Ramos (cell line): ENCODE data around the gene TAF15.

Source experiments
- in situ Hi-C: fragments of 300-500 bp; cut with MboI; formaldehyde crosslinking; loops from one replicate; pipeline ENCODE4 v1.14.3; 2022; ENCODE audit warnings: low sequenced_read_pairs; ENCODE audit not compliant: unreplicated experiment

Gene TAF15

GRCh38 chr17:35866341-35866950 lies 57.2 kb downstream of the TAF15 start:
- in situ Hi-C loops: no loop called here

- in situ Hi-C loops: no loop called here
Measured at GRCh38 chr17:35867574-35867973, 58.3 kb downstream of the TAF15 start.

GRCh38 chr17:35868737-35869136 lies 59.5 kb downstream of the TAF15 start, which contains the start of gene HEATR9:
Gene HEATR9 (minus strand): TSS chr17:35868891. CDS start chr17:35868742, 149 bp downstream.
- in situ Hi-C loops: no loop called here

- in situ Hi-C loops: no loop called here
Measured at GRCh38 chr17:35870906-35871819, 61.9 kb downstream of the TAF15 start.

DNA sequence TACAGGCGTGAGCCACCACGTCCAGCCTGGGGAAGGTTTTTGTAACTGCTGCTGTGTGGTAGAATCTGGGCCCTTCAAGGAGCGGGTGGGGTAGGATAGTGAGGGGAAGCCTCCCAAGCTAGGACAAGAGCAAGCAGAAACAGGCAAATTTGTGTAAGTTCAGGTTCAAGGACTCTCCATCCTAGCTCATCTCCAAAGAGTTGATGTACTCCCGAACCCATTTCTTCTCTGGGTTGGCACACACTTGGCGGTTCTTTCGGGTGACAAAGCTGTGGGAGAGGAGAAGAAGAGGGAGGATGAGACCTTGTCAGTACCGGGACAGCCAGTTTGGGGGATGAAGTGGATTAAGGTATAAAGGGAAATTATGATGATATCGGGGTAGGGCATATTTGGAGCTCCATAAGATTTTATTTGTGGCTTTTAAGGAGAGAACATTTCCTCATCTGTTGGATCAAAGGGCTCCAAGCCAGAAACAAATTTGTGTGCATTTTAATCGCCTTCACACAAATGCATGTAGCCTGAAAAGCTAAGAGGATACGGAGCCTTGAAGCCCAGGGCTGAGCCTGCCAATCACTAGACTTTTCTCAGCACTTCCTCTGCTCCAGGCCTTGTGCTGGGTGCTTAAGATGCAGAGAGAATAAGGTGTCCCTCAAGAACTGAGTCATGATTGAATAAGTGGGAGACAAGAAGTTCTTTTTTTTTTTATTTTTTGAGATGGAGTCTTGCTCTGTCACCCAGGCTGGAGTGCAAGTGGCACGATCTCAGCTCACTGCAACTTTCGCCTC lies 63.1 kb downstream of the TAF15 start:
- in situ Hi-C loops: no loop called here

DNA sequence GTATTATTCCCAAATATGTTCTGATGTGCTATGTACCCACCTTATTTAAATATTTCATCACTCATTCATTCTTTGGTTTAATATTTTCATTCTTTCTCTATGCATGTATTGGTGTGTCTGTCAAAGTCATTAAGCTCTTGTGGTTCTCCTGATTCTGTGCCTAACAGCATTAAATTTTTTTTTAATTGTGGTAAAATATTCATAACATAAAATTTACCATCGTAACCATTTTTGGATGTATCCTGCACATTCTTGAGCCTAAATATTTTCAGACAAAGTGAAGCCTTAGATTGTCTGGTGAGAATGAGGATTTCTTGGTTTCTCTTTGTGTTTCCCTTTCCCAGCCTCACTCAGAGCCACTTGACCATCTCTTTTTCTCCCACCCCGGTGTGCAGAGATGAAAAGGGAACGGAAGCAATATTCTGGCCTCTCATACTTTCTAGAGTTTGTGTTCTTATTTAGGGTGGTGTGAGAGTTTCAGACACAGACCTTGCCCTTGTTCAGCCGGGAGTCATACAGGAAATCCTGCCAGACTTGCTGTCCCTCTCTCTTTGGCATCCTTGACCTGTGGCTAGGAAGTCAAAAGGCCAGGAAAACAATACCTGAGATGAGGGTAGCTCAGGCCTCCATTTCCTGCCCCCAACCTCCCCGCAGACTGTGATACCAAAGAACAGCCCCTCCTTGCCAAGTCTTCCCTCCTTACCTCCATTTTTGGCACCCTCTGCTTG lies 66.0 kb downstream of the TAF15 start:
- in situ Hi-C loops: no loop called here

- in situ Hi-C loops: no loop called here
Measured at GRCh38 chr17:35875800-35876139, 66.5 kb downstream of the TAF15 start.

GRCh38 chr17:35876534-35876933 lies 67.2 kb downstream of the TAF15 start:
- in situ Hi-C loops: no loop called here

GRCh38 chr17:35877345-35878029 lies 68.2 kb downstream of the TAF15 start:
- in situ Hi-C loops: no loop called here

DNA sequence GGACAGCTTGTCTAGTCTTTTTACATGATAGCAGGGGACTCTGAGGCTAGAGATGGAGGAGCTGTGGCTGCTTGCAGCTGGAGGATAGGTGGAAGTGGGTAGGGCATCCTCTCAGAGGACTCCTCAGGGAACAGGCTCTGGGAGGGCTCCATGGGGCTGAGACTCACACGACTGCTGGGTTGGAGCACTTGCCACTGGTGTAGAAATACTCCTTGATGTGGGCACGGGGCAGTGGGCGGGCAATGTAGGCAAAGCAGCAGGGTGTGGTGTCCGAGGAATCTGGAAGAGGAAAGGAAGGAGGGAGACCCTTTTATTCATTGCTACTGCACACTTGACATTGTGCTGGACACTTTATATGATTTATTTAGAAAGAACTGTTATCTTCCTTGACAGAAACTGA lies 69.1 kb downstream of the TAF15 start:
- in situ Hi-C loops: no loop called here

GRCh38 chr17:35879773-35880654 lies 70.7 kb downstream of the TAF15 start, which contains the start of gene CCL5:
Gene CCL5 (minus strand): TSS chr17:35880360.
- in situ Hi-C loops: no loop called here

GRCh38 chr17:35889241-35889640 lies 80.0 kb downstream of the TAF15 start:
- in situ Hi-C loops: no loop called here

DNA sequence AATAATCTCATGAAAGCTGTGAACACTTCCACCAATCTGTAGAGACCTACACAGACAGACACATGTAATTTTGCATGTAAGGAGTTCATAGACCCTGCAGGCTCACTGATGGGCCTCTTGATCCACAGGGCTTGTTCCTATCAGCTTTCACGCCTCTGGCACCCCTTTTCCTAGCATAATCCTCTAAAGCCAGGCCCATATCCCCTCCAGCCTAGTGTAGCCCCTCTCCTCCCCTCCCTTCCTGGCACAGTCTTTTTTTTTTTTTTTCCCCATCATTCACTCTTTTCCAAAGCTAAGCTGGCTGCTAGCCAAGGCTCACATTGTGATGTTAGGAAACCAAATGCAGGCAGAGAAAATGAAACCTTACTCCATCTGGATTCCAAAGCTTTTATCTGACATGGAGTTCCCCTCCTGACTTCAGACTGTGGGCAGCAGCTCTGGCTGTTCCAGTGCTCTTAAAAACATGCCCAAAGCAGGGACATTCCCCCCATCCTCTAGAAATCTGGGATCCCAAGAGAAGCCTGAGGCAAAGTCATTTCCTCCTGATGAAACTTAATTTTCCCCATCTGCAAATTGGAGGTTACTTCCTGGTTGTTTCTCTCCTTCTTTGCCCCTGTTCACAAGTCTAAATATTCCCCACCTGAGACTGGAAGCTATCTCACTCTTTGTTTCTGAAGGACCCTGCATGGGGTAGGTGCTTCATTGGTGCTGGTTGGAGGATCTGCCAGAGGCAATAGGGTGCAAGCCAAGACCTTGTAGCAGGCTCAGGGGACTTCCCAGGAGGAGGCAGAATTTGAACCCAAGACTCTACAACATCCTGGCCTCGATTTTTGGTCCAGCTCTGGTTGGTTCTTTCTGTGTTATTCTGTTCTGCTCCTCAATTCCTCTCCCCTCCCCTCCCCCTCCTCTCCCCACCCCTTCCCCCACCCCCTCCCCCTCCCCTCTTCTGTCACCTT lies 80.8 kb downstream of the TAF15 start:
- in situ Hi-C loops: no loop called here

- in situ Hi-C loops: no loop called here
Measured at GRCh38 chr17:35890774-35891155, 81.5 kb downstream of the TAF15 start.

GRCh38 chr17:35891269-35891668 lies 82.0 kb downstream of the TAF15 start:
- in situ Hi-C loops: no loop called here

- in situ Hi-C loops: no loop called here
Measured at GRCh38 chr17:35892091-35893035, 83.1 kb downstream of the TAF15 start.

- in situ Hi-C loops: no loop called here
Measured at GRCh38 chr17:35893751-35894150, 84.5 kb downstream of the TAF15 start.
